Lower leg skin (tissue), 3 donors: ENCODE measurements around the gene KIF5C.

Experiments
- CTCF ChIP-seq, 3 donors: fragments of 450-650 bp; IDR thresholded peaks; one replicate each; pipeline ENCODE4 v1.5.1; 2016; ENCODE audit warnings: antibody characterized with exemption in 3 of 3, mild to moderate bottlenecking in 3 of 3, moderate library complexity in 2 of 3
- POLR2A ChIP-seq, 2 donors: fragments of 450-650 bp; IDR thresholded peaks; one replicate each; pipeline ENCODE4 v1.6.1; 2016 to 2017; ENCODE audit warnings: antibody characterized with exemption in 2 of 2, mild to moderate bottlenecking in 1 of 2, moderate library complexity in 1 of 2

GRCh38 chr2:148920559-148920958, 45.5 kb downstream of the KIF5C start:
- TF ChIP-seq CTCF (IDR thresholded peaks at IDR 0.05) (no peak), POLR2A (IDR thresholded peaks at IDR 0.05) (no peak)
